HCT116 (cell line): ENCODE data around the gene CWC27. TPM values are rescaled to one million over a fixed set of nuclear protein-coding genes. Genes with fewer than 3 reads are reported as not detected.

Experiments used
- ATAC-seq: fragments of 200-7000 bp; cut with Tn5 transposase; 2 replicates; pipeline ENCODE4 v1.9.1; 2020; ENCODE audit warnings: mild to moderate bottlenecking, moderate library complexity
- BruUV-seq: library from RNA; stranded (reverse); fragments of 400-500 nt; replicated peaks from 2 replicates; lab custom pipeline; 2021; lab: Mats Ljungman, UMichigan
- CTCF ChIA-PET: fragments of 300-600 bp; sonication (Branson Sonifier 250); formaldehyde crosslinking; loops from one replicate; lab custom pipeline; 2021; ENCODE audit warnings: antibody characterized with exemption; lab: Charles Lee
- POLR2A ChIA-PET: fragments of 300-600, 350-600 bp; sonication (Branson Sonifier 250); formaldehyde crosslinking; loops from one replicate; lab custom pipeline; 2021; ENCODE audit warnings: antibody characterized with exemption; lab: Charles Lee
- RAD21 ChIA-PET, 2 experiments: fragments of 300-600 bp; sonication (Branson Sonifier 250); formaldehyde crosslinking; loops; one replicate each; lab custom pipeline; 2023; ENCODE audit warnings: low total read pairs in 2 of 2; ENCODE audit not compliant: uncharacterized antibody in 2 of 2, unreplicated experiment in 2 of 2, low non-redundant PET in 1 of 2; lab: Charles Lee
- DNase-seq: peaks from one replicate; pipeline ENCODE4 v3.0.0-alpha.2; 2010; ENCODE audit warnings: low read depth, low spot score
- H2AFZ ChIP-seq: fragments of 200-600 bp; shearing (Covaris generic), sonication (generic); 2 replicates; pipeline ENCODE4 v1.6.1; 2017; ENCODE audit warnings: low read depth, mixed run types, mixed read lengths, antibody characterized with exemption, low read length; ENCODE audit not compliant: poor library complexity, severe bottlenecking
- H3K27ac ChIP-seq: 2 replicates; pipeline ENCODE4 v1.5.1; 2012; ENCODE audit warnings: low read depth, low read length
- H3K27me3 ChIP-seq: fragments of 200-600 bp; sonication (generic); 2 replicates; pipeline ENCODE4 v1.6.1; 2016; ENCODE audit warnings: mixed run types, low read length, mixed read lengths; ENCODE audit not compliant: insufficient read depth
- H3K36me3 ChIP-seq, 2 experiments: fragments of 200-500 bp in 1 of 2; fragments of 200-600 bp in 1 of 2; sonication (Bioruptor generic) in 1 of 2; sonication (generic) in 1 of 2; 2 replicates each; pipeline versions ENCODE4 v1.5.1 to v1.6.1; 2014 to 2016; ENCODE audit warnings: low read length in 2 of 2, inconsistent platforms in 1 of 2, mixed read lengths in 1 of 2, mixed run types in 1 of 2; ENCODE audit not compliant: insufficient read depth in 2 of 2, control insufficient read depth in 1 of 2
- H3K4me1 ChIP-seq, 2 experiments: fragments of 200-600 bp in 1 of 2; sonication (generic) in 1 of 2; 2 replicates each; pipeline versions ENCODE4 v1.5.1 to v1.6.1; 2012 to 2017; ENCODE audit warnings: low read length in 2 of 2, inconsistent platforms in 1 of 2, mild to moderate bottlenecking in 1 of 2, mixed read lengths in 1 of 2, mixed run types in 1 of 2, moderate library complexity in 1 of 2; ENCODE audit not compliant: insufficient read depth in 2 of 2, control insufficient read depth in 1 of 2
- H3K4me2 ChIP-seq: fragments of 200-600 bp; sonication (generic); 2 replicates; pipeline ENCODE4 v1.6.1; 2017; ENCODE audit warnings: mixed run types, low read length, mixed read lengths
- H3K4me3 ChIP-seq, 2 experiments: fragments of 200-600 bp in 1 of 2; sonication (generic) in 1 of 2; replicated peaks in 1 of 2; 2 replicates each; pipeline ENCODE4 v1.5.1; 2011 to 2016; ENCODE audit warnings: low read length in 2 of 2, control low read depth in 1 of 2, low read depth in 1 of 2, mild to moderate bottlenecking in 1 of 2, mixed read lengths in 1 of 2, mixed run types in 1 of 2
- H3K79me2 ChIP-seq: fragments of 200-600 bp; sonication (generic); 2 replicates; pipeline ENCODE4 v1.6.1; 2017; ENCODE audit warnings: mild to moderate bottlenecking, mixed run types, low read length, moderate library complexity, mixed read lengths; ENCODE audit not compliant: insufficient read depth
- H3K9ac ChIP-seq: fragments of 200-600 bp; sonication (generic); 2 replicates; pipeline ENCODE4 v1.6.1; 2016; ENCODE audit warnings: low read length, mixed read lengths
- H3K9me2 ChIP-seq: fragments of 200-600 bp; sonication (generic), shearing (Covaris generic); 2 replicates; pipeline ENCODE4 v1.6.1; 2017; ENCODE audit warnings: mixed run types, mild to moderate bottlenecking, moderate library complexity; ENCODE audit not compliant: insufficient read depth
- H3K9me3 ChIP-seq, 2 experiments: fragments of 200-500 bp in 1 of 2; fragments of 200-600 bp in 1 of 2; sonication (Bioruptor generic) in 1 of 2; sonication (generic) in 1 of 2; 2 replicates each; pipeline ENCODE4 v1.6.1; 2014 to 2017; ENCODE audit warnings: low read length in 2 of 2, mixed read lengths in 2 of 2, inconsistent platforms in 1 of 2, low read depth in 1 of 2, mild to moderate bottlenecking in 1 of 2, mixed run types in 1 of 2, moderate library complexity in 1 of 2; ENCODE audit not compliant: control insufficient read depth in 1 of 2, insufficient read depth in 1 of 2
- H4K20me1 ChIP-seq: fragments of 200-600 bp; sonication (generic), shearing (Covaris generic); 2 replicates; pipeline ENCODE4 v1.6.1; 2017; ENCODE audit warnings: mixed run types, mild to moderate bottlenecking, moderate library complexity; ENCODE audit not compliant: insufficient read depth
- CBX3 ChIP-seq: IDR thresholded peaks from 2 replicates; pipeline ENCODE4 v1.6.1; 2012; ENCODE audit warnings: low read depth
- EZH2 ChIP-seq: fragments of 200-600 bp; sonication (generic); IDR thresholded peaks from 2 replicates; pipeline ENCODE4 v1.6.1; 2017; ENCODE audit warnings: antibody characterized with exemption, mixed run types
- JUND ChIP-seq: IDR thresholded peaks from 2 replicates; pipeline ENCODE4 v1.6.1; 2012
- POLR2AphosphoS5 ChIP-seq: IDR thresholded peaks from 2 replicates; pipeline ENCODE4 v1.6.1; 2011; ENCODE audit warnings: mild to moderate bottlenecking, low read depth, low read length, moderate library complexity
- RAD21 ChIP-seq: IDR thresholded peaks from 2 replicates; pipeline ENCODE4 v1.6.1; 2012; ENCODE audit warnings: low read depth, mild to moderate bottlenecking
- SIN3A ChIP-seq: IDR thresholded peaks from 2 replicates; pipeline ENCODE4 v1.6.1; 2012; ENCODE audit warnings: low read depth
- SRF ChIP-seq: IDR thresholded peaks from 2 replicates; pipeline ENCODE4 v1.6.1; 2012; ENCODE audit warnings: low read depth
- ZFX ChIP-seq: fragments of 450-650 bp; IDR thresholded peaks from 2 replicates; pipeline ENCODE4 v1.6.1; 2017
- intact Hi-C: fragments of 100-400 bp; cut with micrococcal nuclease; formaldehyde crosslinking; loops from 2 replicates; pipeline ENCODE4 v1.10.0; 2022
- total RNA-seq: library from RNA; stranded (reverse); gene quantifications from one replicate; pipeline ENCODE4 v1.2.1, GENCODE V29; 2021; ENCODE audit not compliant: unreplicated experiment
- TF ChIP-seq, protein P1 (sequence below): IDR thresholded peaks from 2 replicates; pipeline ENCODE4 v1.6.1; 2012; ENCODE audit warnings: low read depth
- TF ChIP-seq, protein P2 (sequence below), 3 experiments: fragments of 200-600 bp in 1 of 3; sonication (generic) in 1 of 3; IDR thresholded peaks in 2 of 3; conservative IDR thresholded peaks in 1 of 3; 2 replicates each; pipeline ENCODE4 v1.5.1; 2012 to 2017; ENCODE audit warnings: low read depth in 2 of 3, low read length in 2 of 3, antibody characterized with exemption in 1 of 3, borderline replicate concordance in 1 of 3, control low read depth in 1 of 3, mild to moderate bottlenecking in 1 of 3, mixed read lengths in 1 of 3, mixed run types in 1 of 3, moderate library complexity in 1 of 3; ENCODE audit not compliant: insufficient read depth in 1 of 3

CWC27 gene
- total RNA-seq, 1 experiment from 2014 or later = 29.1 TPM

DNA sequence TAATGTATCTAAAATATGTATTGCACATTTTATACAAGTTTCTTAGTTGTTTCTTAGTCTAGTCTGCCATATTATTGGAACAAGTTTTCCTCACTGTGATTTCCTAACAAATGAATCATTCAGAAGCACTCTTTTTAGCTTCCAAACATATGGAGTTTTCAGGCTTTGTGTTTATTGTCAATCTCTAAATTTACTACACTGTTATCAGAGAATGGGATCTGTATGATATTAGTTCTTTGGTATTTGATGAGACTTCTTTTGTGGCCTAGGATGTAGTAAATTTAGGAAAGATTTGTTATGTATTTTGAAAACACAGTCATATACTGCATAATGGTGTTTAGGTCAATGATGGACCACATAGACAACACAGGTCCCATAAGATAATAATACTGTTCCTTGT lies 25.9 kb upstream of the CWC27 start (continued):
- TF ChIP-seq, protein P1, sequence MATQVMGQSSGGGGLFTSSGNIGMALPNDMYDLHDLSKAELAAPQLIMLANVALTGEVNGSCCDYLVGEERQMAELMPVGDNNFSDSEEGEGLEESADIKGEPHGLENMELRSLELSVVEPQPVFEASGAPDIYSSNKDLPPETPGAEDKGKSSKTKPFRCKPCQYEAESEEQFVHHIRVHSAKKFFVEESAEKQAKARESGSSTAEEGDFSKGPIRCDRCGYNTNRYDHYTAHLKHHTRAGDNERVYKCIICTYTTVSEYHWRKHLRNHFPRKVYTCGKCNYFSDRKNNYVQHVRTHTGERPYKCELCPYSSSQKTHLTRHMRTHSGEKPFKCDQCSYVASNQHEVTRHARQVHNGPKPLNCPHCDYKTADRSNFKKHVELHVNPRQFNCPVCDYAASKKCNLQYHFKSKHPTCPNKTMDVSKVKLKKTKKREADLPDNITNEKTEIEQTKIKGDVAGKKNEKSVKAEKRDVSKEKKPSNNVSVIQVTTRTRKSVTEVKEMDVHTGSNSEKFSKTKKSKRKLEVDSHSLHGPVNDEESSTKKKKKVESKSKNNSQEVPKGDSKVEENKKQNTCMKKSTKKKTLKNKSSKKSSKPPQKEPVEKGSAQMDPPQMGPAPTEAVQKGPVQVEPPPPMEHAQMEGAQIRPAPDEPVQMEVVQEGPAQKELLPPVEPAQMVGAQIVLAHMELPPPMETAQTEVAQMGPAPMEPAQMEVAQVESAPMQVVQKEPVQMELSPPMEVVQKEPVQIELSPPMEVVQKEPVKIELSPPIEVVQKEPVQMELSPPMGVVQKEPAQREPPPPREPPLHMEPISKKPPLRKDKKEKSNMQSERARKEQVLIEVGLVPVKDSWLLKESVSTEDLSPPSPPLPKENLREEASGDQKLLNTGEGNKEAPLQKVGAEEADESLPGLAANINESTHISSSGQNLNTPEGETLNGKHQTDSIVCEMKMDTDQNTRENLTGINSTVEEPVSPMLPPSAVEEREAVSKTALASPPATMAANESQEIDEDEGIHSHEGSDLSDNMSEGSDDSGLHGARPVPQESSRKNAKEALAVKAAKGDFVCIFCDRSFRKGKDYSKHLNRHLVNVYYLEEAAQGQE = no peak
- TF ChIP-seq SIN3A (no peak), JUND (no peak), RAD21 (no peak), POLR2AphosphoS5 (no peak), CBX3 (no peak)

DNA sequence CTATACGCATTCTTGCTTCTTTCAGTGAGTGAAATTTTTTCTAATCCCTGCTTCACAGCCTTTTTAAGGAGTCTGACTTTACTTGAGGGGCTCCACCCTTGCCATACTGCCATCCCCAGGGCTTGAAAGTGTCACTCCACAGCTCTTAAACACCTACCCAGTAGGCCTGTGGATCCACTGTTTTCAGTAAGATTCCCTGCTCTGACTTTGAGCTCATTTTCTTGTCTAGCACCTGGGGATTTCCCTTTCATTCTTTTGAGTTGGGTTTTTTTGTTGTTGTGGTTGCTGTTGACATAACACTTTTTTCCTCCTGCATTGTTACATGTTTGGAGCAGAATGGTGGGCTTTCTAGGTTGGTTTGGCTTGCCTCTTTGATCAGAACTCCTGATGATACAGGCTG lies 23.8 kb upstream of the CWC27 start:
- CTCF ChIA-PET = no interaction called here
- Histone ChIP-seq H3K27me3 (no peaks in the 10 kb centered on the region), H4K20me1 (no peaks in the 10 kb centered on the region), H3K36me3 (peaks cover 0 to 5% of the 10 kb centered on the region in 2 experiments; a peak in 1 of 4 replicates), H3K27ac (no peak overlapping the region), H3K4me3 (no peak overlapping the region), H2AFZ (no peak overlapping the region), H3K79me2 (peaks cover 3% of the 10 kb centered on the region; the same call in 1 of the 2 replicates), H3K4me1 (no peaks in the 10 kb centered on the region), H3K9ac (no peak overlapping the region), H3K9me3 (no peaks in the 10 kb centered on the region), H3K4me2 (no peak overlapping the region), H3K9me2 (no peaks in the 10 kb centered on the region)
- intact Hi-C loops = no loop called here
- no TSS peak for BruUV-seq
- RAD21 ChIA-PET = no interaction called here
- ATAC-seq = no peak
- POLR2A ChIA-PET = no interaction called here
- TF ChIP-seq, protein P2, sequence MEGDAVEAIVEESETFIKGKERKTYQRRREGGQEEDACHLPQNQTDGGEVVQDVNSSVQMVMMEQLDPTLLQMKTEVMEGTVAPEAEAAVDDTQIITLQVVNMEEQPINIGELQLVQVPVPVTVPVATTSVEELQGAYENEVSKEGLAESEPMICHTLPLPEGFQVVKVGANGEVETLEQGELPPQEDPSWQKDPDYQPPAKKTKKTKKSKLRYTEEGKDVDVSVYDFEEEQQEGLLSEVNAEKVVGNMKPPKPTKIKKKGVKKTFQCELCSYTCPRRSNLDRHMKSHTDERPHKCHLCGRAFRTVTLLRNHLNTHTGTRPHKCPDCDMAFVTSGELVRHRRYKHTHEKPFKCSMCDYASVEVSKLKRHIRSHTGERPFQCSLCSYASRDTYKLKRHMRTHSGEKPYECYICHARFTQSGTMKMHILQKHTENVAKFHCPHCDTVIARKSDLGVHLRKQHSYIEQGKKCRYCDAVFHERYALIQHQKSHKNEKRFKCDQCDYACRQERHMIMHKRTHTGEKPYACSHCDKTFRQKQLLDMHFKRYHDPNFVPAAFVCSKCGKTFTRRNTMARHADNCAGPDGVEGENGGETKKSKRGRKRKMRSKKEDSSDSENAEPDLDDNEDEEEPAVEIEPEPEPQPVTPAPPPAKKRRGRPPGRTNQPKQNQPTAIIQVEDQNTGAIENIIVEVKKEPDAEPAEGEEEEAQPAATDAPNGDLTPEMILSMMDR (IDR thresholded peaks at IDR 0.05 in 2 of 3, conservative IDR thresholded peaks at IDR 0.05 in 1 of 3; ENCODE audit: borderline replicate concordance in 1 of 3, insufficient read depth in 1 of 3, low read depth in 2 of 3, low read length in 2 of 3) = no peak
- TF ChIP-seq ZFX (no peak), EZH2 (no peak), SIN3A (no peak), SRF (no peak)
- TF ChIP-seq, protein P1 = no peak
- DNase-seq = no peak
